Measurements from ENCODE around the gene ITGB7.

DNA sequence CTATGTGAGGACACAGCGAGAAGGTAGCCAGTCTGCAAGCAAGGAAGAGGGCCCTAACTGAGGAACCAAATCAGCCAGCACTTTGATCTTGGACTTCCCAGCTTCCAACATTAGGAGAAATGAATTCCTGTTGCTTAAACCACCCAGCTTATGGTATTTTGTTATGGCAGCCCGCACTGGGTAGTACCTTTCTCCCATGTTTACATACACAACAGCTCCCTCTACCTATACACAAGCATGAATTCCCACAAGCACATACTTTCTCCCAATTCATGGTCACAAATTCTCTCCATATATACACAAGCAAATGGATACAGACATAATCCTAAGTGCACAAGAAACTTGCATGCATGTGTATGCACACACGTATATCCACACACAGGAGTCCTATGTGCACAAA is 7.4 kb downstream of the ITGB7 start:
- TF ChIP-seq, protein P1, sequence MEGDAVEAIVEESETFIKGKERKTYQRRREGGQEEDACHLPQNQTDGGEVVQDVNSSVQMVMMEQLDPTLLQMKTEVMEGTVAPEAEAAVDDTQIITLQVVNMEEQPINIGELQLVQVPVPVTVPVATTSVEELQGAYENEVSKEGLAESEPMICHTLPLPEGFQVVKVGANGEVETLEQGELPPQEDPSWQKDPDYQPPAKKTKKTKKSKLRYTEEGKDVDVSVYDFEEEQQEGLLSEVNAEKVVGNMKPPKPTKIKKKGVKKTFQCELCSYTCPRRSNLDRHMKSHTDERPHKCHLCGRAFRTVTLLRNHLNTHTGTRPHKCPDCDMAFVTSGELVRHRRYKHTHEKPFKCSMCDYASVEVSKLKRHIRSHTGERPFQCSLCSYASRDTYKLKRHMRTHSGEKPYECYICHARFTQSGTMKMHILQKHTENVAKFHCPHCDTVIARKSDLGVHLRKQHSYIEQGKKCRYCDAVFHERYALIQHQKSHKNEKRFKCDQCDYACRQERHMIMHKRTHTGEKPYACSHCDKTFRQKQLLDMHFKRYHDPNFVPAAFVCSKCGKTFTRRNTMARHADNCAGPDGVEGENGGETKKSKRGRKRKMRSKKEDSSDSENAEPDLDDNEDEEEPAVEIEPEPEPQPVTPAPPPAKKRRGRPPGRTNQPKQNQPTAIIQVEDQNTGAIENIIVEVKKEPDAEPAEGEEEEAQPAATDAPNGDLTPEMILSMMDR (IDR thresholded peaks at IDR 0.05): no peak
- TF ChIP-seq, protein P2, sequence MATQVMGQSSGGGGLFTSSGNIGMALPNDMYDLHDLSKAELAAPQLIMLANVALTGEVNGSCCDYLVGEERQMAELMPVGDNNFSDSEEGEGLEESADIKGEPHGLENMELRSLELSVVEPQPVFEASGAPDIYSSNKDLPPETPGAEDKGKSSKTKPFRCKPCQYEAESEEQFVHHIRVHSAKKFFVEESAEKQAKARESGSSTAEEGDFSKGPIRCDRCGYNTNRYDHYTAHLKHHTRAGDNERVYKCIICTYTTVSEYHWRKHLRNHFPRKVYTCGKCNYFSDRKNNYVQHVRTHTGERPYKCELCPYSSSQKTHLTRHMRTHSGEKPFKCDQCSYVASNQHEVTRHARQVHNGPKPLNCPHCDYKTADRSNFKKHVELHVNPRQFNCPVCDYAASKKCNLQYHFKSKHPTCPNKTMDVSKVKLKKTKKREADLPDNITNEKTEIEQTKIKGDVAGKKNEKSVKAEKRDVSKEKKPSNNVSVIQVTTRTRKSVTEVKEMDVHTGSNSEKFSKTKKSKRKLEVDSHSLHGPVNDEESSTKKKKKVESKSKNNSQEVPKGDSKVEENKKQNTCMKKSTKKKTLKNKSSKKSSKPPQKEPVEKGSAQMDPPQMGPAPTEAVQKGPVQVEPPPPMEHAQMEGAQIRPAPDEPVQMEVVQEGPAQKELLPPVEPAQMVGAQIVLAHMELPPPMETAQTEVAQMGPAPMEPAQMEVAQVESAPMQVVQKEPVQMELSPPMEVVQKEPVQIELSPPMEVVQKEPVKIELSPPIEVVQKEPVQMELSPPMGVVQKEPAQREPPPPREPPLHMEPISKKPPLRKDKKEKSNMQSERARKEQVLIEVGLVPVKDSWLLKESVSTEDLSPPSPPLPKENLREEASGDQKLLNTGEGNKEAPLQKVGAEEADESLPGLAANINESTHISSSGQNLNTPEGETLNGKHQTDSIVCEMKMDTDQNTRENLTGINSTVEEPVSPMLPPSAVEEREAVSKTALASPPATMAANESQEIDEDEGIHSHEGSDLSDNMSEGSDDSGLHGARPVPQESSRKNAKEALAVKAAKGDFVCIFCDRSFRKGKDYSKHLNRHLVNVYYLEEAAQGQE (IDR thresholded peaks at IDR 0.05; ENCODE audit: insufficient read depth in 1 of 2, low read depth in 2 of 2, low read length in 1 of 2): no peak

Measured in Panc1 (cell line).